ENCODE results near the gene CDYL2.

CDYL2 gene

DNA sequence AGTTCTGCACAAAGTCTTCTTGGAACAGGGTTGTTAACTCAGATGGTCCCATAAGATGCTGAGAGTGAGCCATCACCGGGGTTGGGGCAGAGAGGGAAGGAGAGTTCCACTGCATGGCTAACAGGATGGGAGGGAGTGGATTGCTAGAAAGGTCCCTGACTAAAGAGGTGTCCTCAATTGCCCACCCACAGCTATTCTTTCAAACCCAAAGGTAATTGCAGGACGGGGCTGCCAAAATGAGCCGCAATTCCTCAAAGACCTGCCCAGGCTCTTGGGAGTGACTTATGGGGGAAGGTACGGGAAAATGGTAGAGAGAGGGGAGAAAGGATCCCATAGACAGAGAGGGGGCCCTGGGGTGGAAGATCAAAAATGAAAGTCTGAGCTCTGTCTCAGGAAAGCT, 203.2 kb downstream of the CDYL2 start:
- DNase-seq (ENCODE audit: low read depth in 1 of 2, low spot score in 1 of 2), result no peak

- DNase-seq (ENCODE audit: low read depth in 1 of 2, low spot score in 1 of 2), result no peak
Observed at GRCh38 chr16:80599466-80599865, 204.9 kb downstream of the CDYL2 start.

DNA sequence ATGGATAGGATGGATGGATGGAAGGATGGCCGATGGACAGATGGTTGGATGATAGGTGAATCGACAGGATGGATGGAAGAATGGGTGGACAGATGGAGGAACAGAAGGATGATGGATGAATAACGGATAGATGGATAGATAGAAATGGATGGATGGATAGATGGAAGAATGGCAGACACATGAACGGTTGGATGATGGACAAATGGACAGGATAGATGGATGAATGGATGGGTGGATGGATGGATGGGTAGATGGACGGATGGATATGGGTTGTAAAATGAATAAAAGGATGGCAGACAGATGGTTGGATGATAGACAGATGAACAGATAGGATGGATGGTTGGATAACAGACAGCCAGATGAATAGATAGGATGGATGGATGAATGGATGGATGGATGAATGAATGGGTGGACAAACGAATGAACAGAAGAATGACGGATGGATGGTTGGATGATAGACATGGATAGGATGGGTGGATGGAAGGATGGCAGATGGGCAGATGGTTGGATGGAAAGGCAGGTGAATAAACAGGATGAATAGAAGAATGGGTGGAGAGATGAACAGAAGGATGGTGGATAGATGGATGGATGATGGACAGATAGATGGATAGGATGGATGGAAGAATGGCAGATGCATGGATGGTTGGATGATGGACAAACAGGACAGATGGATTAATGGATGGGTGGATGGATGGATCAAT, 207.7 kb downstream of the CDYL2 start:
- DNase-seq (ENCODE audit: low read depth in 1 of 2, low spot score in 1 of 2), result no peak

DNA sequence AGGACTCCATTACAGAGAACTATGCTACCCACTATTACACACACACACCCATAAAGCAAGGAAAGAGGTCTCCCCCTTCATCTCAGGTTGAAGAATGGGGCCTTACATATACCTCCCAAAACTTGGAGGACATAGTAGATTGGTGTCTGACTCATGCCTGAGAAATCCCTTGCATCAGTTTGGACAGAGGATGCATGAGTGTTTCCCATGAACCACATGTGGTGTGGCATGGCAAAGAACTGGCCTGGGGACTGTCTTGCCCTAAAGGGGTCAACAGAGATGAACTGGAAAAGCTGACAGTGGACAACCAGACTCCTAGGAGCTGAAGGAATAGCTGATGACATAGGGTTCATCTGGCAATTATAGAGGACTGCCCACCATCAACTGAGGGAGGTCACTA, 209.6 kb downstream of the CDYL2 start:
- DNase-seq (ENCODE audit: low read depth in 1 of 2, low spot score in 1 of 2), result no peak

GRCh38 chr16:80592273-80592672, 212.1 kb downstream of the CDYL2 start:
- no peak for DNase-seq (ENCODE audit: low read depth in 1 of 2, low spot score in 1 of 2)

DNA sequence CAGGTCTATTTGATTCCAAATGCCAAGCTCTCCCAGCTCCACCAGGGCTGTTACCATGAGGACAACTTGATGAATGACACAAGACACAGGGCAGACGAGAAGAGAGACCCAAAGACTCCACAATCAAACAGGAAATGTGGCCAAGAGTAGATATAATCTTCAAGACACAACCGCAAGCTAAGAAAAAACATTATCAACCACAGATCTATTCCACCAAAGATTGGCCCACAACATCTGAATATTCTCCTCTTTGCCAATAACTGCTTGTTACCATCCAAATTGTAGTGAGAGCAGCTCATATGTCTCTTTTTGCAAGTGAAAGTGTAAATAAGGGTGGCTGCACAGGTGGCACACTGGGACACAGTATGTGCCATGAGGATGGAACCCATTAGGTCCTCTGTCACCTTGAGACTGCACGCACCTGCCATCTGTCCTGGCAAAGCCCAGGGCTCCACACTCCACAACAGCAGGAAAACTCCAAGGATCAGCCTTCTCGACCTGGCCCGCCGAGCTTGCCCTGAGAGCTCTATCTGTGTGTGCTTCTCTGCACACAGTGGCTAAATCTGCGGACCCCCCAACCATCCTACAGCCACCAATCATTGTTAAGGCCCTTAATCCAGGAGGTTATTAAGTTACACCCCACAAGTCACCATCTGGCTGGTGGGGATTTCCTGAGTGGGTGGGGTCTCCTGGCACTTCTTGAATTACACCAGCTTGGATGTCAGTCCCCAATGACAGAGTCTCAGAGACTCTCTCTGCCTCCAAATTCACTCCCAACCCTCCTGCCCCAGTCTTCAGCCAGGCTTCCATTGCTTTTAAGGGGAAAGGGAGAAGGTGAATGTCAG, 213.1 kb downstream of the CDYL2 start:
- no peak for DNase-seq (ENCODE audit: low read depth in 1 of 2, low spot score in 1 of 2)

DNA sequence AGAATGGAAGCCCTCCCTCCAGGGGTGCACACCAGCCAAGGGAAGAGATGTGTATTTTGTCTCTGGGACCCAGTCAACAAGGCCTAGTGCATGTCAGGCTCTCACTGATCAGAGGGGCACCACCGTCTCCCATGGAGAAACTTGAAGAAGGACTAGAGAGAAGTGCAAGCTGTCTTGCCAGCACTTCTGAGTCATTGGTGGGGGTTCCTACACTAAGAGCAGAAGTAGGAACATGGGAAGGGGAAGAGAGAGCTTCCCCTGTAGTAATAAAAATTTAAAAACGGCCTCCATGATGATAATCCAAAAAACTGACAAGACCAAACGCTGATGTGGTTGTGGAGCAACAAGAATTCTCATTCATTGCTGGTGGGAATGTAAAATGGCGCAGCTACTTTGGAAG, 217.3 kb downstream of the CDYL2 start:
- DNase-seq (ENCODE audit: low read depth in 1 of 2, low spot score in 1 of 2), result no peak

DNA sequence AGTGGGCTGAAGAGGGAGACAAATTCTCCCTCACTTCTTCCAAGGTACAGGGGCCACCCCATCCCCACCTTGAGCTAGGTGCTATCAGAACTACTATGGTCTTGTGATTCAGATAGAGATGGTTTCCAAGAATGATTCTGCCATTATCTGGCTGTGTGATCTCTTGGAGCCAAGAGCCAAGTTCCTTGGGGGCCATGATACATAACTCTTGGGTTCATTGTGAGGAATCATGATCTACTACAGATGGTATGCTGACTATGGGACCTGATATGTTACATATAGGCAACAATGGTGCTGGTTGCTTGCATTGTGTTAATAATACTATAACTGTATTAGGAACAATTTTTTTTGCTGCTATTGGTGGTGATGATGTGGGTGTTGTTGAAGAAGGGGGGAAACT, 217.9 kb downstream of the CDYL2 start:
- DNase-seq (ENCODE audit: low read depth in 1 of 2, low spot score in 1 of 2), result no peak

GRCh38 chr16:80585764-80586163, 218.6 kb downstream of the CDYL2 start:
- DNase-seq (ENCODE audit: low read depth in 1 of 2, low spot score in 1 of 2), result no peak

DNA sequence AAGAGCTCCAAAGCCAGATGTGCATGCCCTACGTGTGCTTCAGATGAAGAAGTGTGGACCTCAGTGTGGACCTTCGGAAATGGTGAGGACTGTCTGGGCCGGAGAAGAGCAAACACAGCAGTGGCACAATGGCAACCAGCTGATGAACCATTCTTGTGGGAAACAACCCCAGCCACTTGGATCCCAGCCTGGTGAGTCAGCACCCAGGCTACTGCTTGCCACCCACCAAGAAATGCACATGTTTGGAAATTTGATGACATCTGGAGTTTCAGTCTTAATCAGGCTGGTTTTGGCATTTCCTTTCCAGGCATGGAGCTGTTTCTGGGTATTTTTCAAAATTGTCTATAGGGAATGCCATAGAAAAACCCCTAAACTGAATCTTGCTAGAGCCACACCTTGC, 220.9 kb downstream of the CDYL2 start:
- peak in 1 of 2 donors; percentile 12 for DNase-seq (ENCODE audit: low read depth in 1 of 2, low spot score in 1 of 2)

- peak; percentile 21 to 27 for DNase-seq (ENCODE audit: low read depth in 1 of 2, low spot score in 1 of 2)
Observed at GRCh38 chr16:80580109-80580832, 224.1 kb downstream of the CDYL2 start.

GRCh38 chr16:80577485-80578280, 226.7 kb downstream of the CDYL2 start:
- DNase-seq (ENCODE audit: low read depth in 1 of 2, low spot score in 1 of 2), result no peak

DNA sequence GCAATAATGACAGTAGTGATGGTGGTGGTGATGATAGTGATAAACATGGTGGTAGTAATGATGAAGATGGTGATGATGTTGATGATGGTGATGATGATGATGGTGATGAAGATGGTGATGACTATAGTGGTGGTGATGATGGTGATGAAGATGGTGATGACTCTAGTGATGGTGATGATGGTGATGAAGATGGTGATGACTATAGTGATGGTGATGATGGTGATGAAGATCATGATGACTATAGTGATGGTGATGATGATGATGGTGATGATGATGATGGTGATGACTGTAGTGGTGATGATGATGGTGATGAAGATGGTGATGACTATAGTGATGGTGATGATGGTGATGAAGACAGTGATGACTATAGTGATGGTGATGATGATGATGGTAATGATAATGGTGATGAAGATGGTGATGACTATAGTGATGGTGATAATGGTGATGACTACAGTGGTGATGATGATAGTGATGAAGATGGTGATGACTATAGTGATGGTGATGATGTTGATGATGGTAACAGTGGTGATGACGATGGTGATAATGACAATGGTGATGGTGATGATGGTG, 228.0 kb downstream of the CDYL2 start:
- DNase-seq (ENCODE audit: low read depth in 1 of 2, low spot score in 1 of 2), result no peak

DNA sequence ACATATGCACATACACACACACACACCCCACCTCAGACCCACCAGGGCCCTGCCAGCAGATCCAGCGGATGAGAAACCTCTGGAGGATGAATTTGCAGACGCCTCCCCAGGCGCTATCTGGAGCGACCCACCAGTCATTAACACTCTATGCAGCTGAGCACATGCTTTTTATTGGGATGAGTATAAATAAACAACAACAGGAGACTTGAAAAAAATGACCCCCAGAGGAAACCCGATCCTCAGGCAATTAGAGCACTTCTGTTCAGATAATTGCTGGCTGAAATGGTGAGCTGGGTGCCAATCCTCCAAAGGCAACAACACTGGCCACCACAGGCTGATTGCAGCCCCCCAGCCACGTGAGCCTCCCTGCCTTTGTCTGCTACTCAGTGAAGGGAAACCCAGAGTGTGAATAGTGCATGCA, 230.7 kb downstream of the CDYL2 start:
- no peak for DNase-seq (ENCODE audit: low read depth in 1 of 2, low spot score in 1 of 2)

DNA sequence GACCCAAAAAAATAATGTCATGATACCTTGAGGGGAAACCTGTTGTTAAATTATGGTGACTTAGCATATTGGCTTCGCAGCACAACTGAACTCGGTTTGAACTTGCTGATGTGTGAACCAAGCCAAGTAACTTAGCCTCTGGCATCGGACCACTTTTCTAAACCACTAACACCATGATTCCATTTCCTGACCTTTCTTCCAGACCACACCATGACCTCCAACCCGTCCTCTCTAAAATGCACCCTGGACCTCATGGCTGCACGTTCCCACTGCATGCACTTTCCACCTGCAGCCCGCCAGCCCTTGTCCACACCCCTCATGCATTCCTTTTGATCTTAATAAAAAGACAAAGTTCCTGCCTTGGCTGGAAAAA, 234.3 kb downstream of the CDYL2 start:
- DNase-seq (ENCODE audit: low read depth in 1 of 2, low spot score in 1 of 2), result no peak

GRCh38 chr16:80569440-80570105, 234.8 kb downstream of the CDYL2 start:
- peak; percentile 8 to 47 for DNase-seq (ENCODE audit: low read depth in 1 of 2, low spot score in 1 of 2)

DNA sequence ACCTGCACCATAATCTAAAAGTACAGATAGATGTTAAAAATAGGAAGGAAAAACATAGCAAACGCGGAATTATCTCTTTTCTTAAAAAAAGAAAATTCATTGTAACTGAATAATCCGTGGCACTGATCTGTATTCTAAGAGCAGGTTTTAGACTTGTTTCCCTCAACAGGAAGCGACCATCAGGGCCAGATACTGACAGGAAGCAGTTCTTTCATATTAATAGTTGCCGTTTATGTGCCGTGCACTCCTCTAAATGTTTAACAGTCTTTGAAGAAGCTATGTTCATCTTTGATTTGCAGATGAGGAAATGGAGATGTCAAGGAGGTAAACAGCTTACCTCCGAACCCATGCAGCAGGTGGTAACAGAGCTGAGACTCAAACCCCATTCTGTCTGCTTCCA, 240.0 kb downstream of the CDYL2 start:
- no peak for DNase-seq (ENCODE audit: low read depth in 1 of 2, low spot score in 1 of 2)

DNA sequence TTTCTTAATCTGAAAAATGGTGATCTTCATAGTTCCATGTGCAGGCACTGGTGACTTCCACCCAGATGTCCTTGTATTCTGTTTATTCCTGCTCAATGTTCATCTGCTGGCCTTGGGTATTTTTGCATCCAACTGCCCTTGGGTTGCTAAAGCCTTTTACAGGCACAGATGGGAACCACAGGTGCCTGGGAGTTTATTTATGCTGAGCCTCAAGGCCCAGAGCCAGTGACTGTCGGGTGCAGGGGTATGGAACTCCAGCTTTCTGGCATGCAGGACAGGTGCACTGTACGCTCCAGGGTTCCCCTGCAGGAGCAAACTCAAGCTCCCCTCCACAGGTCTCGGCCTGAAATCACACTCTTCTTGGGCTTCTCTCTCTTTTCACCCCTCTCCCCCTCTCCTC, 241.3 kb downstream of the CDYL2 start:
- DNase-seq (ENCODE audit: low read depth in 1 of 2, low spot score in 1 of 2), result no peak

GRCh38 chr16:80559369-80559768, 245.0 kb downstream of the CDYL2 start:
- no peak for DNase-seq (ENCODE audit: low read depth in 1 of 2, low spot score in 1 of 2)

DNA sequence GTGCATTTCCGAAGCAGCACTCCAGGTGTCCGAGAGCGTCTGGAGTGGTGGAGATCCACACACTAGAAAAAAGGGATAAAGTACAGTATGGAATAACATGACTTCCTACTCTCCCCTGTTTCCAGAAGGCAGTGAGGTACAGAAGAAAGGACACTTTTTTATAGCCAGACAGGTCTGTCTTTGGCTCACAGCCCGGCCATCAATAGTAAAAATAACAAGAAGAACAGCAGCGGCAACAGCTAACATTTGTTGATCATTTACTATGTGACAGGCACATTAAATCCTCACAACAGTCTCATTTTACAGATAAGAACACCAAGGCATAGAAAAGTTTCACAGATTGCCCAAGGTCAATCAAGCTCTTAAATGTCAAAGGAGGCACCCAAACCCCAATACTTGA, 247.4 kb downstream of the CDYL2 start:
- DNase-seq (ENCODE audit: low read depth in 1 of 2, low spot score in 1 of 2), result no peak
